K562 (cell line): ENCODE data around the gene CC2D1A. TPM values are rescaled to one million over a fixed set of nuclear protein-coding genes. Genes with fewer than 3 reads are reported as not detected.
A peak's percentile ranks its signal among the peaks of the same experiment; 100 is the strongest.

Experiments
- ARNT ChIP-seq, 2 experiments: fragments of 450-650 bp; IDR thresholded peaks; 2 replicates each; pipeline ENCODE4 v1.6.1; 2016; ENCODE audit warnings: mild to moderate bottlenecking in 1 of 2
- BCOR ChIP-seq: fragments of 450-650 bp; IDR thresholded peaks from 2 replicates; pipeline ENCODE4 v1.6.1; 2016
- CREB1 ChIP-seq, 2 experiments: sonication (generic) in 1 of 2; formaldehyde crosslinking in 1 of 2; IDR thresholded peaks; 2 replicates each; pipeline versions ENCODE4 v1.6.1 to v1.8.0; 2012 to 2022; ENCODE audit warnings: inconsistent platforms in 1 of 2, mild to moderate bottlenecking in 1 of 2, missing genetic modification reagents in 1 of 2, moderate library complexity in 1 of 2
- CREB3 ChIP-seq: fragments of 450-650 bp; conservative IDR thresholded peaks from 2 replicates; pipeline ENCODE4 v1.6.1; 2016; ENCODE audit warnings: missing genetic modification characterization, low read depth, mild to moderate bottlenecking, missing compliant biosample characterization, moderate library complexity
- CREB5 ChIP-seq: fragments of 250-450 bp; sonication (Bioruptor Pico); IDR thresholded peaks from 2 replicates; pipeline ENCODE4 v1.5.0; 2020; ENCODE audit warnings: mild to moderate bottlenecking
- FOXO4 ChIP-seq: fragments of 450-650 bp; formaldehyde crosslinking; IDR thresholded peaks from 2 replicates; pipeline ENCODE4 v1.4.0; 2020; ENCODE audit warnings: mild to moderate bottlenecking, moderate library complexity
- KAT7 ChIP-seq: sonication (generic); formaldehyde crosslinking; IDR thresholded peaks from 2 replicates; pipeline ENCODE4 v1.8.0; 2022; ENCODE audit warnings: missing genetic modification reagents, mild to moderate bottlenecking, borderline replicate concordance
- MLX ChIP-seq, 2 experiments: fragments of 450-650 bp in 1 of 2; sonication (generic) in 1 of 2; formaldehyde crosslinking; conservative IDR thresholded peaks; 2 replicates each; pipeline versions ENCODE4 v1.4.0 to v1.8.1; 2020 to 2022; ENCODE audit warnings: mild to moderate bottlenecking in 1 of 2, missing genetic modification reagents in 1 of 2
- NFIC ChIP-seq: fragments of 450-650 bp; IDR thresholded peaks from 2 replicates; pipeline ENCODE4 v1.6.1; 2017; ENCODE audit warnings: mild to moderate bottlenecking, inconsistent platforms
- RBM25 ChIP-seq: fragments of 200-400 bp; formaldehyde crosslinking; IDR thresholded peaks from 2 replicates; pipeline ENCODE4 v1.6.1; 2018; ENCODE audit warnings: low read length, low read depth, moderate library complexity; ENCODE audit not compliant: severe bottlenecking
- SAP30 ChIP-seq: fragments of 200-600 bp; sonication (generic); IDR thresholded peaks from 2 replicates; pipeline ENCODE4 v1.6.1; 2012; ENCODE audit warnings: borderline replicate concordance, low read depth, mild to moderate bottlenecking, moderate library complexity, low read length, control low read depth, inconsistent platforms; ENCODE audit not compliant: insufficient read depth, poor library complexity, severe bottlenecking
- TCF15 ChIP-seq: fragments of 250-450 bp; sonication (Bioruptor Pico); IDR thresholded peaks from 2 replicates; pipeline ENCODE4 v1.8.0; 2022; ENCODE audit warnings: moderate library complexity, mild to moderate bottlenecking, inconsistent platforms
- THAP7 ChIP-seq: fragments of 250-450 bp; sonication (Bioruptor Pico); IDR thresholded peaks from 2 replicates; pipeline ENCODE4 v1.5.0; 2021
- polyA plus RNA-seq, 8 experiments: library from polyadenylated mRNA; depleted of rRNA in 4 of 8; stranded (reverse) in 5 of 8; unstranded in 3 of 8; fragments of >200 nt; fragmentation: Nextera tagmentation in 2 of 8; fragmentation: Illumina TruSeq in 1 of 8; extraction: Ambion mirVana in 2 of 8; extraction: Trizol in 1 of 8; gene quantifications; 2 replicates each; pipeline versions ENCODE4 v1.2.1 to v1.2.3, GENCODE V29; 2011 to 2014; ENCODE audit warnings: inconsistent platforms in 1 of 8, missing spikeins in 1 of 8
- total RNA-seq, 7 experiments: library from RNA; depleted of rRNA in 6 of 7; stranded (reverse); fragments of >200 nt in 6 of 7; fragmentation: Illumina TruSeq in 2 of 7; extraction: Trizol in 2 of 7; gene quantifications; 2 replicates each; pipeline versions ENCODE4 v1.2.1 to v1.2.3, GENCODE V29; 2011 to 2021; ENCODE audit warnings: low replicate concordance in 1 of 7

The CC2D1A gene
- total and polyA plus RNA-seq, 9 of the 15 experiments (the other 6 are each of a cell fraction or from before 2014, with no cell fraction given) = 0.32 to 31.0 (median 12.9) TPM

GRCh38 chr19:13872339-13872694 lies 33.7 kb upstream of the CC2D1A start (continued):
- no peak for TF ChIP-seq KAT7 (CRISPR knock-in tag)
- TF ChIP-seq ARNT (IDR thresholded peaks at IDR 0.05) = no peak
- TF ChIP-seq CREB5 (CRISPR knock-in tag) = no peak
- no peak for TF ChIP-seq SAP30
- TF ChIP-seq CREB3 (tag) = no peak
- peak; percentile 69; the same call in 1 of the 2 replicates for TF ChIP-seq BCOR
- no peak for TF ChIP-seq MLX (CRISPR knock-in tag; conservative IDR thresholded peaks at IDR 0.05)
- no peak for TF ChIP-seq NFIC
- no peak for TF ChIP-seq TCF15 (CRISPR knock-in tag)
- peak; percentile 42 for TF ChIP-seq RBM25
- TF ChIP-seq FOXO4 = no peak
- TF ChIP-seq CREB1 (IDR thresholded peaks at IDR 0.05) = no peak
- TF ChIP-seq CREB1 (CRISPR knock-in tag; IDR thresholded peaks at IDR 0.05) = 0 out of 2 replicates have a peak, but pooled peaks have one; percentile 21
- TF ChIP-seq THAP7 = no peak
